Common myeloid progenitor, CD34-positive (primary cell): Measurements from ENCODE around the gene FAM13A.

Experiments used
- CTCF ChIA-PET: fragments of 350-600 bp; sonication (Branson Sonifier 250); formaldehyde crosslinking; loops from one replicate; lab custom pipeline; 2021; ENCODE audit warnings: antibody characterized with exemption; lab: Charles Lee
- POLR2A ChIA-PET: fragments of 350-600 bp; sonication (Branson Sonifier 250); formaldehyde crosslinking; loops from one replicate; lab custom pipeline; 2021; ENCODE audit warnings: antibody characterized with exemption; lab: Charles Lee
- DNase-seq, 3 donors: peaks; one replicate each; pipeline versions ENCODE4 v3.0.0 to v3.0.0-alpha.2; 2013
- H3K27ac ChIP-seq, 2 experiments: 1 replicate in 1 of 2; 2 replicates in 1 of 2; pipeline ENCODE4 v1.7.0; 2013; ENCODE audit warnings: inconsistent platforms in 2 of 2, low read length in 2 of 2, mild to moderate bottlenecking in 2 of 2, low read depth in 1 of 2, moderate library complexity in 1 of 2; ENCODE audit not compliant: severe bottlenecking in 2 of 2, insufficient read depth in 1 of 2, poor library complexity in 1 of 2
- H3K27me3 ChIP-seq, 5 experiments: replicated peaks in 2 of 5; 1 replicate in 3 of 5; 2 replicates in 2 of 5; pipeline versions ENCODE4 v1.6.1 to v1.7.0; 2013; ENCODE audit warnings: low read length in 4 of 5, mild to moderate bottlenecking in 2 of 5, moderate library complexity in 2 of 5, inconsistent platforms in 1 of 5; ENCODE audit not compliant: insufficient read depth in 5 of 5, control insufficient read depth in 4 of 5
- H3K36me3 ChIP-seq, 4 experiments: 1 replicate in 2 of 4; 2 replicates in 2 of 4; pipeline versions ENCODE4 v1.6.1 to v1.7.0; 2013; ENCODE audit warnings: low read length in 3 of 4, control low read depth in 1 of 4, mild to moderate bottlenecking in 1 of 4; ENCODE audit not compliant: control insufficient read depth in 4 of 4, insufficient read depth in 4 of 4
- H3K4me1 ChIP-seq, 4 experiments: 1 replicate in 3 of 4; 2 replicates in 1 of 4; pipeline versions ENCODE4 v1.6.1 to v1.7.1; 2013; ENCODE audit warnings: low read length in 3 of 4, mild to moderate bottlenecking in 3 of 4, control low read depth in 1 of 4, inconsistent platforms in 1 of 4, moderate library complexity in 1 of 4; ENCODE audit not compliant: control insufficient read depth in 4 of 4, insufficient read depth in 4 of 4; ENCODE audit errors: control extremely low read depth in 1 of 4
- H3K4me3 ChIP-seq, 7 experiments: 1 replicate in 4 of 7; 2 replicates in 3 of 7; pipeline versions ENCODE4 v1.5.1 to v1.7.0; 2013; ENCODE audit warnings: mild to moderate bottlenecking in 7 of 7, low read length in 6 of 7, moderate library complexity in 6 of 7, inconsistent platforms in 2 of 7, low read depth in 2 of 7, control low read depth in 1 of 7; ENCODE audit not compliant: insufficient read depth in 4 of 7, control insufficient read depth in 1 of 7; ENCODE audit errors: extremely low read depth in 1 of 7
- H3K9me3 ChIP-seq, 5 experiments: 1 replicate in 4 of 5; 2 replicates in 1 of 5; pipeline versions ENCODE4 v1.6.1 to v1.7.1; 2013; ENCODE audit warnings: low read length in 4 of 5, mild to moderate bottlenecking in 2 of 5, inconsistent platforms in 1 of 5, low read depth in 1 of 5, moderate library complexity in 1 of 5; ENCODE audit not compliant: control insufficient read depth in 4 of 5, insufficient read depth in 2 of 5; ENCODE audit errors: control extremely low read depth in 1 of 5
- WGBS: methylation state at CpG from one replicate; pipeline ENCODE4 v1.1.5; 2013; ENCODE audit not compliant: insufficient coverage; 5-methylcytosine and 5-hydroxymethylcytosine counted together

FAM13A gene

DNA sequence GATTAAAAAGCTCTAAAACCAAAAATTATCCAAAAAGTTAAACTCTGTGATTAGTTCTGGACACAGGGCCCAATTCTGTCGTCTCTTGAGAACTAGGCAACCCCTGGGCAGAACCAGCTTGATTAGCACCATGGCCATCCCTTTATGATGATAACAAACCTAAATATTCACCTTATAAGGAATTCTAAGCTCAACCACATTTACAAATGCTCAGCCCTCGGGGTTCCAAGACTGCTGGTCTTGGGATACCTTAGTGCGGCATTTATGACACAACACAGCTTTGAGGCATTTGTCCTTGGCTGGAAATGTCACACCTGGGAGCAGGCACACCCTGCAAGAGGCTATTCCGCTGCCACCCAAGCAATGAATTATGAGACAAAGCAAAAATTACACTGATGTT lies 331.8 kb downstream of the FAM13A start:
- Histone ChIP-seq H3K4me1 (peaks cover 0 to 10% (median under 1%) of the 10 kb centered on the region in 4 experiments), H3K27me3 (no peaks in the 10 kb centered on the region), H3K27ac (no peak overlapping the region), H3K36me3 (peaks cover 20 to 65% (median 35%) of the 10 kb centered on the region in 4 experiments), H3K9me3 (no peaks in the 10 kb centered on the region), H3K4me3 (no peak overlapping the region)
- no peak for DNase-seq
- CTCF ChIA-PET, result interaction anchor here (0.6 to 2.9 kb wide), 4 partner anchors 20 to 297 kb away, joined by 3 to 10 read pairs (median 3); no protein-coding TSS in a partner anchor
- 100% methylated on average over 3 of the region's 4 CpGs for WGBS
- POLR2A ChIA-PET, result no interaction called here

DNA sequence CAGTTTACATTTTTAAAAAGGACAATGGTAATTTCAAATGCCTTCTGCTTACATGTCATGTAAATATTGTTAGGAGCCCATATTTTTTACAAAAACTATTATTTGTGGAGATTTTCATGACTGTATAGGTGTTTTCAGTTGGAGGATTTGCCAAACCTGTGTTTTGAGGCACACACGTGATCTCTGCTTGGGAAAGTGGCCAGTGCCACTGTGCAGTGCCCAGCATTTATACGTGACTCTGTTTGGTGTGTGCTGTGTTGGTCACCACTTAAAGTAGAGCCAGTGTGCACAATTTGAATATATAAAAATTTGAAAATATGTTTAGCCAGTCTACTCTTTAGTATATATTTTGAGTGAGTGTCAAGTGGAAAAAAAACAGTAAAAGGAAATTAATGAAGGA lies 332.6 kb downstream of the FAM13A start:
- CTCF ChIA-PET, result interaction anchor here (0.6 to 2.9 kb wide), 5 partner anchors 19 to 298 kb away, joined by 3 to 10 read pairs (median 3); no protein-coding TSS in a partner anchor
- Histone ChIP-seq H3K27me3 (no peaks in the 10 kb centered on the region), H3K27ac (no peak overlapping the region), H3K36me3 (peaks cover 20 to 66% (median 36%) of the 10 kb centered on the region in 4 experiments), H3K4me1 (peaks cover 0 to 7% (median 0%) of the 10 kb centered on the region in 4 experiments), H3K9me3 (no peaks in the 10 kb centered on the region), H3K4me3 (no peak overlapping the region)
- no peak for DNase-seq
- WGBS, result 100% methylated on average over 1 of the region's 2 CpGs
- POLR2A ChIA-PET, result no interaction called here

DNA sequence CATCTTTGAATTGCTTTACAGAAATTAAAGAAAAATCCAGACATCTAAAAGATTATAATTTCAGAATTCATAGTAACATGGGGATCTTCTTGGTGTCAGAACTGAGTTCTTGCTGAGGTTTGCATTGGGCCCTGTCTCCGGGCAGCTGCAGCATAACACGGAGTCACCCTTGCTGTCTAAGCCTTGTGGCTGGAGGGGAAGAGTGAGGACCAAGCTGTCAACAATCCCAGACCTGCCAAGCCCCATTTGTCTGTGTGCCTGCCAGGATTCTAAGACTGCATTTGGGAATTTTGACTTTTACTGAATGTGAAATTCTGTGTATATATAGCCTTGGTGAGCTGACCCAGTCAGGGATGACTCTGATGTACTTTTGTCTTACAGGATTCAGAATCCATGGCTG lies 334.2 kb downstream of the FAM13A start:
- DNase-seq, result no peak
- Histone ChIP-seq H3K27ac (no peak overlapping the region), H3K4me1 (peaks cover 0 to 3% (median 0%) of the 10 kb centered on the region in 4 experiments), H3K4me3 (no peak overlapping the region), H3K27me3 (no peaks in the 10 kb centered on the region), H3K9me3 (peaks cover 0 to 10% (median 6%) of the 10 kb centered on the region in 5 experiments), H3K36me3 (peaks cover 16 to 69% (median 36%) of the 10 kb centered on the region in 4 experiments)
- CTCF ChIA-PET, result interaction anchor here (1.0 to 1.6 kb wide), 4 partner anchors 10 to 183 kb away, joined by 3 to 4 read pairs (median 3); no protein-coding TSS in a partner anchor
- WGBS, result 100% methylated on average over 1 of the region's 2 CpGs
- POLR2A ChIA-PET, result no interaction called here

- CTCF ChIA-PET, result interaction anchor here (1.0 to 1.6 kb wide), 5 partner anchors 10 to 182 kb away, joined by 3 to 4 read pairs (median 3); partner anchors contain the start of gene NAP1L5
- POLR2A ChIA-PET, result no interaction called here
- H3K9me3 ChIP-seq, result peaks cover 0 to 15% (median 8%) of the 10 kb centered on the region in 5 experiments
- 98% methylated on average over 6 of the region's 10 CpGs for WGBS
- no peak for DNase-seq
- H3K4me3 ChIP-seq, result no peak overlapping the region
- no peak overlapping the region for H3K27ac ChIP-seq
- peaks cover 0 to 3% (median 0%) of the 10 kb centered on the region in 4 experiments for H3K4me1 ChIP-seq
- H3K36me3 ChIP-seq, result peaks cover 16 to 69% (median 35%) of the 10 kb centered on the region in 4 experiments
- H3K27me3 ChIP-seq, result no peaks in the 10 kb centered on the region
These were observed 334.7 kb downstream of the FAM13A start for GRCh38 chr4:88722276-88722780.

DNA sequence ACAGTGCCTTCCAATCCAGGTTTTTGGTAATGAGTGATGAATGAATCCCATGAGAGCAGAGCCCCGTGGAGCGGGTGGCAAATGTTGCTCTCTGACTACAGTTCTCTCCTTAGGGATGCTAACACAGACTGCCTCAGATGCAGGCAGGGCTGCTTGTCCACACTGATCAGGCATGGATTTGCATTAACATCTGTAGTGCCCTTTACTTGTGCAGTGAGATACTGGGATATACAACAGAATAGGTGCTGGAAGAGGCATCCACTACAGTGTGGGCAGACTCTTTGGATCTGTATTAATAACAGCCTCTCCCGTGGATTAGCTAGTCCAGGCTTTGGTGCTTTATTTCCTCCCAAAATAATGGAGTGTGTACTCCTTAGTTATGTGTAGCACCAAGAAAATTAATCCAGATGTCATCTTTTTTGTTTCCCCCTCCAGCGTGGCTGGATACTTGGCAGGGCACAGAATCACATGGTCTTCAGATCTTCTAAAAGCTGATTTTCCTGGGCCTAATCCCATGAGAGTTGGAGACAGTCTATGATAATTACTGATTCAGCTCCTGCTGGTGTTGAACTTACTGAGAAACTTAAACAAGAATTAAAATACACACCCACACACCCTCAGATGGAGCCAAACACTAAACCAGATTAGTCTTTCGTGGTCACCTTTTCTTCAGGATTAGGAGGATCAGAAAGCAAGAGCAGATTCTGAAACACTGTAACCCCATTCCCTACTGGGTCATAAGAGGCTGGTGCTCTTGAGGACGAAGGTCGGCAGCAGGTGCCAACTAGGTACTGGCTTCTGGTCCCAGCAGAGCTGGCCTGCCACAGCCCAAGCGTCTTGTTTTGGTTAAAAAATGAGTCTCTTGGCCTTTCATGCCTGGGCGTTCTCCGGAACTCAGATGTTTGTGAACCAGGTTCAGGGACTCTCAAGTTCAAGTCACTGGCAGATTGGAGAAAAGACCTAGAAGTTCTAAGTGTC lies 336.2 kb downstream of the FAM13A start:
- peaks cover 13 to 72% (median 38%) of the 10 kb centered on the region in 4 experiments for H3K36me3 ChIP-seq
- POLR2A ChIA-PET, result interaction anchor here (0.5 to 0.6 kb wide), 2 partner anchors 12 to 190 kb away, joined by 3 to 6 read pairs; no protein-coding TSS in a partner anchor
- H3K27ac ChIP-seq, result no peak overlapping the region

DNA sequence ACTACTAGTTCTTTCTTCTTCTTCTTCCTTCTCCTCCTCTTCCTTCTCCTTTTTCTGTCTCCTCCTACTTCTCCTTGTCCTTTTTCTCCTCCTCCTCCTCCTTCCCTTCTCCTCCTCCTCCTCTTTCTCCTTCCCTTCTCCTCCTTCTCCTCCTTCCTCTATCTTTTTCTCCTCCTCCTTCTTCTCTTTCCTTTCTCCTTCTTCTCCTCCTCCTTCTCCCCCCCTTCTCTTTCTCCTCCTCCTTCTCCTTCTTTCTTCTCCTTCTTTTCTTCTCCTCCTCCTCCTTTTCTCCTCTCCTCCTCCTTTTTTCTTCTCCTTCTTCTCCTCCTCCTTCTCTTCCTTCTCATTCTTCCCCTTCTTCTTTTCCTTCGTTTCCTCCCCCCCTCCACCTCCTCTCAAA lies 337.6 kb downstream of the FAM13A start:
- Histone ChIP-seq H3K36me3 (peaks cover 8 to 64% (median 35%) of the 10 kb centered on the region in 4 experiments), H3K27me3 (no peaks in the 10 kb centered on the region), H3K9me3 (peaks cover 0 to 25% (median 12%) of the 10 kb centered on the region in 5 experiments), H3K27ac (no peak overlapping the region), H3K4me3 (no peak overlapping the region), H3K4me1 (peaks cover 0 to 3% (median 0%) of the 10 kb centered on the region in 4 experiments)
- ChIA-PET POLR2A (no interaction called here), CTCF (interaction anchor here (1.6 kb wide), 1 partner anchor 12 kb away, joined by 3 read pairs; no protein-coding TSS in a partner anchor)
- no peak for DNase-seq
- no CpG with 5 or more reads among the region's 1 CpG for WGBS

More for the DNA sequence above, 336.2 kb downstream of the FAM13A start:
- no peak for DNase-seq
- H3K4me1 ChIP-seq, result peaks cover 0 to 3% (median 0%) of the 10 kb centered on the region in 4 experiments
- H3K9me3 ChIP-seq, result peaks cover 0 to 24% (median 12%) of the 10 kb centered on the region in 5 experiments
- H3K4me3 ChIP-seq, result no peak overlapping the region
- CTCF ChIA-PET, result interaction anchor here (1.3 to 1.6 kb wide), 3 partner anchors 10 to 23 kb away, joined by 3 to 4 read pairs (median 3); partner anchors contain the start of gene NAP1L5
- WGBS, result 100% methylated on average over 10 of the region's 10 CpGs
- no peaks in the 10 kb centered on the region for H3K27me3 ChIP-seq
